GM12878 (cell line): ENCODE data around the gene ZMIZ1. TPM values are rescaled to one million over a fixed set of nuclear protein-coding genes. Genes with fewer than 3 reads are reported as not detected.

ENCODE experiments used
- ATAC-seq: fragments of 200-7000 bp; cut with Tn5 transposase; 3 replicates; pipeline ENCODE4 v1.9.1; 2020; ENCODE audit warnings: mild to moderate bottlenecking, moderate library complexity
- BruUV-seq: library from RNA; stranded (reverse); fragments of 400-500 nt; replicated peaks from 2 replicates; lab custom pipeline; 2021; lab: Mats Ljungman, UMichigan
- CTCF ChIA-PET: fragments of 300-600 bp; sonication (Branson Sonifier 250); formaldehyde crosslinking; extraction: SDS; loops from one replicate; lab custom pipeline; 2021; ENCODE audit warnings: inconsistent platforms; lab: Yijun Ruan, JAX
- POLR2A ChIA-PET: fragments of 350-600 bp; formaldehyde crosslinking; extraction: SDS; loops from one replicate; lab custom pipeline; 2021; ENCODE audit warnings: inconsistent platforms; lab: Charles Lee
- RAD21 ChIA-PET: fragments of 300-600 bp; sonication (Branson Sonifier 250); formaldehyde crosslinking; loops from one replicate; lab custom pipeline; 2023; ENCODE audit warnings: antibody characterized with exemption; ENCODE audit not compliant: unreplicated experiment; lab: Charles Lee
- SMC1A ChIA-PET: fragments of 300-600 bp; sonication (Branson Sonifier 250); formaldehyde crosslinking; loops from one replicate; lab custom pipeline; 2023; ENCODE audit not compliant: unreplicated experiment, uncharacterized antibody; lab: Charles Lee
- DNase-seq: peaks from one replicate; pipeline ENCODE4 v3.0.0-alpha.2; 2011; ENCODE audit warnings: low read depth, low spot score
- FAIRE-seq: peaks from 3 replicates; lab custom pipeline; 2011; peaks lifted over from hg19 to GRCh38; lab: Jason Lieb, UNC
- H2AFZ ChIP-seq: 2 replicates; pipeline ENCODE4 v1.6.0; 2011; ENCODE audit warnings: low read depth, low read length, control low read depth; ENCODE audit not compliant: control insufficient read depth
- H3K27ac ChIP-seq: 2 replicates; pipeline ENCODE4 v1.5.1; 2011; ENCODE audit warnings: control low read depth; ENCODE audit not compliant: control insufficient read depth, insufficient read depth
- H3K27me3 ChIP-seq, 2 experiments: replicated peaks in 1 of 2; 2 replicates each; pipeline versions ENCODE4 v1.6.0 to v1.6.1; 2011; ENCODE audit warnings: low read length in 1 of 2; ENCODE audit not compliant: control insufficient read depth in 2 of 2, insufficient read depth in 2 of 2
- H3K36me3 ChIP-seq, 2 experiments: 2 replicates each; pipeline ENCODE4 v1.5.1; 2011; ENCODE audit warnings: low read length in 1 of 2; ENCODE audit not compliant: control insufficient read depth in 2 of 2, insufficient read depth in 2 of 2
- H3K4me1 ChIP-seq: 2 replicates; pipeline ENCODE4 v1.6.1; 2011; ENCODE audit warnings: mild to moderate bottlenecking, low read length, moderate library complexity, mixed read lengths; ENCODE audit not compliant: control insufficient read depth, insufficient read depth
- H3K4me2 ChIP-seq: 2 replicates; pipeline ENCODE4 v1.6.0; 2011; ENCODE audit warnings: control low read depth; ENCODE audit not compliant: control insufficient read depth, insufficient read depth
- H3K4me3 ChIP-seq: fragments of 200-600 bp; sonication (generic); 2 replicates; pipeline ENCODE4 v1.5.1; 2016
- H3K79me2 ChIP-seq: 2 replicates; pipeline ENCODE4 v1.6.0; 2011; ENCODE audit warnings: low read length; ENCODE audit not compliant: control insufficient read depth, insufficient read depth
- H3K9ac ChIP-seq: 2 replicates; pipeline ENCODE4 v1.8.0; 2011; ENCODE audit warnings: low read length, control low read depth, mixed read lengths; ENCODE audit not compliant: control insufficient read depth, insufficient read depth
- H3K9me3 ChIP-seq: replicated peaks from 3 replicates; pipeline ENCODE4 v1.5.1; 2011; ENCODE audit warnings: mild to moderate bottlenecking, low read length; ENCODE audit not compliant: control insufficient read depth, insufficient read depth
- H4K20me1 ChIP-seq: 2 replicates; pipeline ENCODE4 v1.6.0; 2011; ENCODE audit not compliant: control insufficient read depth, insufficient read depth
- ATF2 ChIP-seq: IDR thresholded peaks from 2 replicates; pipeline ENCODE4 v1.6.1; 2012; ENCODE audit warnings: low read length, inconsistent platforms
- ATF7 ChIP-seq: fragments of 450-650 bp; IDR thresholded peaks from 2 replicates; pipeline ENCODE4 v1.6.1; 2016; ENCODE audit warnings: low read depth, mild to moderate bottlenecking
- BACH1 ChIP-seq: fragments of 450-650 bp; IDR thresholded peaks from 2 replicates; pipeline ENCODE4 v1.6.1; 2017; ENCODE audit warnings: mild to moderate bottlenecking, borderline replicate concordance
- CUX1 ChIP-seq: IDR thresholded peaks from 2 replicates; pipeline ENCODE4 v1.6.1; 2012; ENCODE audit warnings: improper control_type of control experiment, low read depth, low read length; ENCODE audit not compliant: insufficient replicate concordance
- ESRRA ChIP-seq: IDR thresholded peaks from 2 replicates; pipeline ENCODE4 v1.6.1; 2012; ENCODE audit warnings: mild to moderate bottlenecking, low read length, improper control_type of control experiment
- PML ChIP-seq: IDR thresholded peaks from 2 replicates; pipeline ENCODE4 v1.6.1; 2012; ENCODE audit warnings: low read length, inconsistent platforms
- PRDM15 ChIP-seq: fragments of 450-650 bp; formaldehyde crosslinking; IDR thresholded peaks from 2 replicates; pipeline ENCODE4 v1.4.0; 2020; ENCODE audit warnings: mild to moderate bottlenecking, moderate library complexity
- RUNX3 ChIP-seq: IDR thresholded peaks from 2 replicates; pipeline ENCODE4 v1.6.1; 2012; ENCODE audit warnings: low read length, inconsistent platforms
- SKIL ChIP-seq: fragments of 450-650 bp; IDR thresholded peaks from 2 replicates; pipeline ENCODE4 v1.6.1; 2017; ENCODE audit warnings: mild to moderate bottlenecking, low read depth, inconsistent platforms; ENCODE audit not compliant: poor library complexity, severe bottlenecking
- SREBF2 ChIP-seq: IDR thresholded peaks from 2 replicates; pipeline ENCODE4 v1.6.1; 2012; ENCODE audit warnings: mild to moderate bottlenecking, low read length
- WRNIP1 ChIP-seq: IDR thresholded peaks from 2 replicates; pipeline ENCODE4 v1.6.1; 2011; ENCODE audit warnings: low read depth, low read length, improper control_type of control experiment, borderline replicate concordance
- WGBS: methylation state at CpG from one replicate; pipeline ENCODE4 v1.1.6; 2016; ENCODE audit warnings: low lambda C conversion rate; ENCODE audit not compliant: insufficient replicate concordance, insufficient coverage; ENCODE audit errors: missing lambda C conversion rate; 5-methylcytosine and 5-hydroxymethylcytosine counted together
- in situ Hi-C: fragments of 300-500 bp; cut with MboI; formaldehyde crosslinking; loops from 9 replicates; pipeline ENCODE4 v1.14.3; 2018; ENCODE audit warnings: mixed read lengths
- intact Hi-C: fragments of 100-400 bp; cut with micrococcal nuclease; formaldehyde crosslinking; loops from one replicate; pipeline ENCODE4 v1.14.2; 2022; ENCODE audit not compliant: unreplicated experiment
- polyA plus RNA-seq, 11 experiments: library from polyadenylated mRNA; depleted of rRNA in 4 of 11; unstranded in 6 of 11; stranded (reverse) in 5 of 11; fragments of >200 nt; fragmentation: Nextera tagmentation in 4 of 11; fragmentation: Illumina TruSeq in 1 of 11; extraction: Ambion mirVana in 4 of 11; extraction: Trizol in 1 of 11; gene quantifications; 1 replicate in 1 of 11; 2 replicates in 10 of 11; pipeline versions ENCODE4 v1.2.1 to v1.2.3, GENCODE V29; 2011 to 2016; ENCODE audit warnings: inconsistent platforms in 2 of 11, missing spikeins in 2 of 11, low read depth in 1 of 11
- total RNA-seq, 4 experiments: library from RNA; depleted of rRNA in 3 of 4; stranded (reverse); fragments of >200 nt in 3 of 4; fragmentation: Illumina TruSeq in 1 of 4; extraction: Trizol in 1 of 4; gene quantifications; 2 replicates each; pipeline versions ENCODE4 v1.2.1 to v1.2.3, GENCODE V29; 2013 to 2021

ZMIZ1 gene
- total and polyA plus RNA-seq, 10 of the 15 experiments (the other 5 are each of a cell fraction or from before 2014, with no cell fraction given): 3.1 to 82.3 (median 14.9) TPM

- Histone ChIP-seq H3K4me1 (peaks cover 7% of the 10 kb centered on the region), H3K9me3 (no peaks in the 10 kb centered on the region; the same call in 2 of the 3 replicates), H4K20me1 (no peaks in the 10 kb centered on the region), H3K4me3 (no peak overlapping the region), H2AFZ (no peak overlapping the region)
- FAIRE-seq: no peak
- no TSS peak for BruUV-seq
- POLR2A ChIA-PET: interaction anchor here (0.6 kb wide), 1 partner anchor 1332 kb away, joined by 3 read pairs; no protein-coding TSS in a partner anchor
- SMC1A ChIA-PET: interaction anchor here (0.9 to 1.9 kb wide), 2 partner anchors 11 to 18 kb away, joined by 3 to 4 read pairs; no protein-coding TSS in a partner anchor
- in situ Hi-C loops: no loop called here
- TF ChIP-seq CUX1 (no peak), SREBF2 (no peak), WRNIP1 (no peak), BACH1 (no peak), ATF2 (no peak), SKIL (no peak), RUNX3 (no peak), ESRRA (no peak), PRDM15 (no peak), ATF7 (no peak), PML (no peak)
- TF ChIP-seq, all 136 proteins: peak for 0
- RAD21 ChIA-PET: no interaction called here
- ATAC-seq: no peak
- no peak for DNase-seq
- no peak overlapping the region for H3K4me2 ChIP-seq
- H3K9ac ChIP-seq: no peak overlapping the region
- H3K27me3 ChIP-seq: no peaks in the 10 kb centered on the region
- WGBS: 83% methylated on average over 5 of the region's 5 CpGs
- intact Hi-C loops: no loop called here
- no peaks in the 10 kb centered on the region for H3K36me3 ChIP-seq
- peaks cover 2% of the 10 kb centered on the region for H3K79me2 ChIP-seq
- CTCF ChIA-PET: interaction anchor here (1.3 kb wide), 1 partner anchor 9 kb away, joined by 3 read pairs; no protein-coding TSS in a partner anchor
- H3K27ac ChIP-seq: no peak overlapping the region
Measured at GRCh38 chr10:79342295-79342761, 273.6 kb downstream of the ZMIZ1 start.
